Erythroblast (primary cell): ENCODE data around the gene CRCP.

ENCODE experiments used
- GATA1 ChIP-seq: IDR thresholded peaks from 2 replicates; pipeline ENCODE4 v1.6.1; 2011; ENCODE audit warnings: low read depth, mild to moderate bottlenecking, control low read depth, low read length, moderate library complexity
- POLR2A ChIP-seq: IDR thresholded peaks from 2 replicates; pipeline ENCODE4 v1.6.1; 2011; ENCODE audit warnings: mild to moderate bottlenecking, low read length

DNA sequence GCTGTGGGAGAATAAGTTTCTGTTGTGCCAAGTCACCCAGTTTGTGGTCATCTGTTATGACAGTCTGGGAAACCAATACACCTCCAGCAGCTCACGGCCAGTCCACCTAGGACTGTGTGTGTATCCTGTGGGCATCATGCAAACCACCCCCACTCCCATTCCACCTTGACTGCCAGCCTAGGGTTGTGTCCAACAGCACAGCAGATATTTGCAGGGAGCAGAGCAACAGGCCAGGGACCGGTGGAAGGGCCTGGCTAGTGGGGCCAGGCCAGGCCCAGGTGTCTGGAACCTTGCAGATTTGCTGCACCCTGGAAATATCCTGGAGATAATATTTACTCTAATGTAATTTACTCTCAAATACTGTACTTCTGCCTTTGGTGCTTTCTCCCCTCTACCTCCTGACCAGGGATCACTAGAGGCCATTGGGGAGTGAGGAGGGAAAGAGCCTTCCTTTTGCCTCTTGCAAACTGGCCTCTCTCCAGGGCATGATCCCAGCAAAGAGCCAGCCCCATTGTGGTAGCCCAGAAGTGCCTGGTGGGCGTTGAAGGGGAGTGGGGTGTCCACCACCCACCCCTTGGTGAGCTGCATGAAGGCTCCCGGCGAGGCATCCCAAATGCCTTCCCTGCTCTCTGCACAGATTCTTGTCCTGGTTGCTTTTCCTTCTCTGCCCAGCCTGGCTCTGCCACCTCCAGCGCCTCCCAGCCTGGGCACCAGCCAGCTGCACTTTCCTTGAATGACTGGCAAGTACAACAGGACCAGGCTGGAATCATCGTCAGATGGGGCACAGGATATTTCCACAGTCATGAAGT lies 75.3 kb downstream of the CRCP start:
- TF ChIP-seq POLR2A: no peak
- TF ChIP-seq GATA1: no peak
